Ishikawa (cell line): ENCODE results near the gene TANC1.

Experiments used
- CEBPB ChIP-seq: IDR thresholded peaks from 2 replicates; pipeline ENCODE4 v1.6.1; 2012
- CREB1 ChIP-seq: IDR thresholded peaks from 2 replicates; pipeline ENCODE4 v1.6.1; 2012; ENCODE audit warnings: low read depth
- EGR1 ChIP-seq: IDR thresholded peaks from 2 replicates; pipeline ENCODE4 v1.6.1; 2012
- EP300 ChIP-seq: IDR thresholded peaks from 2 replicates; pipeline ENCODE4 v1.6.1; 2012; ENCODE audit warnings: borderline replicate concordance
- FOXM1 ChIP-seq: IDR thresholded peaks from 2 replicates; pipeline ENCODE4 v1.6.1; 2012; ENCODE audit warnings: low read depth, borderline replicate concordance
- NFIC ChIP-seq: IDR thresholded peaks from 2 replicates; pipeline ENCODE4 v1.6.1; 2012
- RAD21 ChIP-seq: IDR thresholded peaks from 2 replicates; pipeline ENCODE4 v1.6.1; 2012; ENCODE audit warnings: low read depth
- TAF1 ChIP-seq: IDR thresholded peaks from 2 replicates; pipeline ENCODE4 v1.6.1; 2012; ENCODE audit warnings: low read depth, mild to moderate bottlenecking
- TCF12 ChIP-seq: IDR thresholded peaks from 2 replicates; pipeline ENCODE4 v1.6.1; 2012; ENCODE audit warnings: low read depth
- TEAD4 ChIP-seq: IDR thresholded peaks from 2 replicates; pipeline ENCODE4 v1.6.1; 2012
- YY1 ChIP-seq: IDR thresholded peaks from 2 replicates; pipeline ENCODE4 v1.6.1; 2012; ENCODE audit warnings: low read depth
- ZBTB7A ChIP-seq: IDR thresholded peaks from 2 replicates; pipeline ENCODE4 v1.6.1; 2012; ENCODE audit warnings: low read depth
- TF ChIP-seq, protein P1 (sequence below): IDR thresholded peaks from 2 replicates; pipeline ENCODE4 v1.6.1; 2012
- TF ChIP-seq, protein P2 (sequence below): IDR thresholded peaks from 2 replicates; pipeline ENCODE4 v1.6.1; 2012; ENCODE audit warnings: low read depth, mild to moderate bottlenecking
- TF ChIP-seq, protein P3 (sequence below): IDR thresholded peaks from 2 replicates; pipeline ENCODE4 v1.6.1; 2012

Gene TANC1

DNA sequence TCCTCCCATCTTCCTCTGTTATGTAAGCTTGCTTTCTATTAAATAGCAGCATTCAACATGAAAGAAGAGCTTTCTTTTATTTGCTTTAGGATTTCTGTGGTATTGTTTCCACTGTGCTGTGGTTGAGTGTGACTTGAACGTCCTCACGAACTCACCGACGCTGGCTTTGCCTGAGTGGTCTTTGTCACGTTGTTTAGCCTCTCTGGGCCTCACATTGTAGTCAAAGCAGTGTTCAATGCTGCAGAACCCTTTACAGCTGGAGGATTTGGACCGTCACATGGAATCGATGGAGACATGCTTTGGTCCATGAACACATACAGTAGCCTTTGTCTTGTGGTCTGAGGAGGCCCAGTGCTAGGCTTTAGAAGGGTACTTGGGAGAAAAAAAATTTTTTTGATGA is 66.3 kb downstream of the TANC1 start:
- TF ChIP-seq TEAD4 = no peak
- TF ChIP-seq, protein P1, sequence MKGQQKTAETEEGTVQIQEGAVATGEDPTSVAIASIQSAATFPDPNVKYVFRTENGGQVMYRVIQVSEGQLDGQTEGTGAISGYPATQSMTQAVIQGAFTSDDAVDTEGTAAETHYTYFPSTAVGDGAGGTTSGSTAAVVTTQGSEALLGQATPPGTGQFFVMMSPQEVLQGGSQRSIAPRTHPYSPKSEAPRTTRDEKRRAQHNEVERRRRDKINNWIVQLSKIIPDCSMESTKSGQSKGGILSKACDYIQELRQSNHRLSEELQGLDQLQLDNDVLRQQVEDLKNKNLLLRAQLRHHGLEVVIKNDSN = no peak
- TF ChIP-seq FOXM1 = no peak
- no peak for TF ChIP-seq TAF1
- TF ChIP-seq, protein P2, sequence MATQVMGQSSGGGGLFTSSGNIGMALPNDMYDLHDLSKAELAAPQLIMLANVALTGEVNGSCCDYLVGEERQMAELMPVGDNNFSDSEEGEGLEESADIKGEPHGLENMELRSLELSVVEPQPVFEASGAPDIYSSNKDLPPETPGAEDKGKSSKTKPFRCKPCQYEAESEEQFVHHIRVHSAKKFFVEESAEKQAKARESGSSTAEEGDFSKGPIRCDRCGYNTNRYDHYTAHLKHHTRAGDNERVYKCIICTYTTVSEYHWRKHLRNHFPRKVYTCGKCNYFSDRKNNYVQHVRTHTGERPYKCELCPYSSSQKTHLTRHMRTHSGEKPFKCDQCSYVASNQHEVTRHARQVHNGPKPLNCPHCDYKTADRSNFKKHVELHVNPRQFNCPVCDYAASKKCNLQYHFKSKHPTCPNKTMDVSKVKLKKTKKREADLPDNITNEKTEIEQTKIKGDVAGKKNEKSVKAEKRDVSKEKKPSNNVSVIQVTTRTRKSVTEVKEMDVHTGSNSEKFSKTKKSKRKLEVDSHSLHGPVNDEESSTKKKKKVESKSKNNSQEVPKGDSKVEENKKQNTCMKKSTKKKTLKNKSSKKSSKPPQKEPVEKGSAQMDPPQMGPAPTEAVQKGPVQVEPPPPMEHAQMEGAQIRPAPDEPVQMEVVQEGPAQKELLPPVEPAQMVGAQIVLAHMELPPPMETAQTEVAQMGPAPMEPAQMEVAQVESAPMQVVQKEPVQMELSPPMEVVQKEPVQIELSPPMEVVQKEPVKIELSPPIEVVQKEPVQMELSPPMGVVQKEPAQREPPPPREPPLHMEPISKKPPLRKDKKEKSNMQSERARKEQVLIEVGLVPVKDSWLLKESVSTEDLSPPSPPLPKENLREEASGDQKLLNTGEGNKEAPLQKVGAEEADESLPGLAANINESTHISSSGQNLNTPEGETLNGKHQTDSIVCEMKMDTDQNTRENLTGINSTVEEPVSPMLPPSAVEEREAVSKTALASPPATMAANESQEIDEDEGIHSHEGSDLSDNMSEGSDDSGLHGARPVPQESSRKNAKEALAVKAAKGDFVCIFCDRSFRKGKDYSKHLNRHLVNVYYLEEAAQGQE = 0 out of 2 replicates have a peak, but pooled peaks have one; percentile 21
- no peak for TF ChIP-seq TCF12
- TF ChIP-seq CEBPB = no peak
- TF ChIP-seq EGR1 = no peak
- TF ChIP-seq, protein P3, sequence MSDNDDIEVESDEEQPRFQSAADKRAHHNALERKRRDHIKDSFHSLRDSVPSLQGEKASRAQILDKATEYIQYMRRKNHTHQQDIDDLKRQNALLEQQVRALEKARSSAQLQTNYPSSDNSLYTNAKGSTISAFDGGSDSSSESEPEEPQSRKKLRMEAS = no peak

DNA sequence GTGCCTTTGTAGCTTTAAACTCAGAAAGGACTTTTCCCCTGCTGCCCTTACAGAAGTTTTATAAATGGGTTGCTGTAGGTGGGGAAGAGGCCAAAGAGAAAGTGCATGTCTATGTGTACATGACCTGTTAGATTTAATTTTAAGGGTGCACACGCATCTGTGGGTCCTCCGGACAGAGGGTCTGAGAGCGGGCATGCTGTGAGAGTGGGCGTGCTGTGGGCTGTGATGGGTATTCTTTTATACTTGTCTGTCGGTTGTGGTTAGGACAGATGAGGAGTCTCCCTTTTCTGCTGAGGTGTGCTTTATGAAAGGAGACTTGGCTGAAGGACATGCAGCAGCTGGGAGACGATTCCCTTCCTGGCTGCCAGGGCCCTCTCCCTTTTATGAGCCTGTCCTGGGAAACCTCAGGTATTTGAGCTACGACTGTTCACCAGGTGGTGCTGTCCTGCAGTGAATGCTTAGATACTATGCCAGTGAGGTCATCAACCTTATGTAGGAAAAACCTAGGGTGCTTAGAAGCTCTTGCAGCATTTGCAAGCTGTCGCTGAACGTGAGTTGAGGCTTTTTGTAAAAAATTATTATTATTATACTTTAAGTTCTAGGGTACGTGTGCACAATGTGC is 67.5 kb downstream of the TANC1 start:
- TF ChIP-seq EP300 = no peak; the same call in 1 of the 2 replicates
- TF ChIP-seq TCF12 = no peak
- peak; percentile 96 for TF ChIP-seq RAD21
- no peak for TF ChIP-seq CREB1
- TF ChIP-seq, protein P2 = no peak
- TF ChIP-seq, protein P1 = no peak
- TF ChIP-seq ZBTB7A = no peak
- TF ChIP-seq EGR1 = no peak
- TF ChIP-seq CEBPB = no peak
- no peak for TF ChIP-seq YY1
- TF ChIP-seq TEAD4 = peak; percentile 73
- TF ChIP-seq FOXM1 = no peak
- TF ChIP-seq NFIC = no peak
- no peak for TF ChIP-seq TAF1

DNA sequence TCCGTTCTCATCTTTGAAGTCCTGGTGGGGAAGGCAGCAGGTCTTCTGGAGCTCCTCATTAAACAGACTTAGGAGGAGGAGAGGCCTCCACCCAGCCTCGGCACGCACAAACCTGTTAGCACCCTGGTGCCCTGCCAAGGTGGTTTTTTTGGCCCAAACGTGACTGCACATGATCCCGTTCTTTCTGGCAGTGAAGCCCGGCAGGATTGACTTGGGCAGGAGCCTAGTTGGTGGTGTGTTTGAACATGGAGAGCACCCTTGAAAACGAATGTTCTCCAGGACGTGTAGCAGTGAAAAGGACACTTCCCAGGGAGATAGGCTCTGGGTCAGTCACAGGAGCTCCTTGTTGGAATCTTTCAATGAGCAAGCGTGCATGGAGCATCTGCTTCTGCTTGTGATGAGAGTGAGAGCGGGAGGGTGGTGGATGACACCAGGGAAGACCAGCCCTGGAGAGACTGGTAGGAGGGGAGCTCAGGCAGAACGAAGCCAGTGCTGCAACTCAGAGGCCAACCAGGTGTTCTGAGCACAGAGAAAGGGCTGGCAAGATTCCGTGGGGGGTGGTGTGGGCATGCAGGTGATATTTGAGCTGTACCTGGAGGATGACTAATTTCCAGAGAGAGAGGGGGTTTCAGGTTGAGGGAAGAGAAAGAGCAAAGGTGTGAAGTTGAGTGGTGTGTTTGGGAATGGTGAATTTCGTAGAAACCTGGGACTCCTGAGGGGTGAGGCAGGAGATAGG is 73.8 kb downstream of the TANC1 start:
- TF ChIP-seq CEBPB (peak; percentile 34; the same call in 1 of the 2 replicates), EGR1 (0 out of 2 replicates have a peak, but pooled peaks have one; percentile 30), CREB1 (no peak), TCF12 (peak; percentile 94), ZBTB7A (no peak), TEAD4 (peak; percentile 85), TAF1 (no peak), YY1 (no peak; the same call in 1 of the 2 replicates), RAD21 (peak; percentile 31; the same call in 1 of the 2 replicates), EP300 (peak; percentile 86), FOXM1 (peak; percentile 26; the same call in 1 of the 2 replicates), NFIC (peak; percentile 74)
- TF ChIP-seq, protein P2 = no peak
- TF ChIP-seq, protein P1 = 0 out of 2 replicates have a peak, but pooled peaks have one; percentile 28
- TF ChIP-seq, protein P3 = peak; percentile 93
